Peyer's patch (tissue), 4 donors: ENCODE data around the gene PDE6B. TPM values are rescaled to one million over a fixed set of nuclear protein-coding genes. Genes with fewer than 3 reads are reported as not detected.

Source experiments
- DNase-seq, 3 donors: peaks; one replicate each; pipeline ENCODE4 v3.0.0-alpha.2; 2017 to 2019
- H3K27ac ChIP-seq, 4 donors: fragments of 200-600 bp; sonication (generic); one replicate each; pipeline ENCODE4 v1.5.1; 2016 to 2019
- H3K27me3 ChIP-seq, 2 donors: fragments of 200-600 bp; sonication (generic); one replicate each; pipeline ENCODE4 v1.5.1; 2019
- H3K36me3 ChIP-seq, 3 donors: fragments of 200-600 bp; sonication (generic); one replicate each; pipeline ENCODE4 v1.5.1; 2016 to 2019
- H3K4me1 ChIP-seq, 4 donors: fragments of 200-600 bp; sonication (generic); one replicate each; pipeline ENCODE4 v1.5.1; 2016 to 2019
- H3K4me3 ChIP-seq, 4 donors: fragments of 200-600 bp; sonication (generic); 1 replicate in 3 of 4; 2 replicates in 1 of 4; pipeline ENCODE4 v1.5.1; 2016 to 2019; ENCODE audit warnings: mild to moderate bottlenecking in 1 of 4
- H3K9me3 ChIP-seq, 4 donors: fragments of 200-600 bp; sonication (generic); one replicate each; pipeline ENCODE4 v1.5.1; 2016 to 2019; ENCODE audit warnings: mild to moderate bottlenecking in 1 of 4
- CTCF ChIP-seq, 6 experiments: fragments of 450-650 bp in 4 of 6; fragments of 200-600 bp in 2 of 6; sonication (generic) in 1 of 6; IDR thresholded peaks; one replicate each; pipeline ENCODE4 v1.5.1; 2017 to 2019; ENCODE audit warnings: antibody characterized with exemption in 6 of 6, mild to moderate bottlenecking in 3 of 6, moderate library complexity in 1 of 6
- POLR2A ChIP-seq, 2 donors: fragments of 450-650 bp; IDR thresholded peaks; one replicate each; pipeline ENCODE4 v1.5.1; 2017; ENCODE audit warnings: antibody characterized with exemption in 2 of 2, mild to moderate bottlenecking in 2 of 2, moderate library complexity in 2 of 2
- total RNA-seq, 4 donors: library from RNA; depleted of rRNA; stranded (reverse); fragments of >200 nt; gene quantifications; one replicate each; pipeline ENCODE4 v1.1.0, GENCODE V29; 2016

PDE6B gene
- total RNA-seq, 4 donors from 2014 or later: 0.27 to 1.8 (median 1.4) TPM; not detected in 1

GRCh38 chr4:682490-683172, 57.3 kb downstream of the PDE6B start:
- TF ChIP-seq POLR2A (IDR thresholded peaks at IDR 0.05) (no peak), CTCF (IDR thresholded peaks at IDR 0.05) (peak in 1 of 6 experiments; percentile 23)

GRCh38 chr4:683247-683897, 58.0 kb downstream of the PDE6B start:
- H3K27me3 ChIP-seq: no peaks in the 10 kb centered on the region
- TF ChIP-seq POLR2A (IDR thresholded peaks at IDR 0.05): no peak
- no peak for TF ChIP-seq CTCF (IDR thresholded peaks at IDR 0.05)
- peaks cover 8 to 57% (median 16%) of the 10 kb centered on the region in 4 donors for H3K4me1 ChIP-seq
- H3K27ac ChIP-seq: no peak overlapping the region
- no peak overlapping the region for H3K4me3 ChIP-seq
- H3K9me3 ChIP-seq: no peaks in the 10 kb centered on the region
- peak in 1 of 3 donors; percentile 47 for DNase-seq
- no peaks in the 10 kb centered on the region for H3K36me3 ChIP-seq

More at GRCh38 chr4:682490-683172, 57.3 kb downstream of the PDE6B start:
- Histone ChIP-seq H3K4me1 (peaks cover 7 to 57% (median 16%) of the 10 kb centered on the region in 4 donors), H3K27ac (peak overlapping the region in 1 of 4 donors; percentile 49), H3K36me3 (no peaks in the 10 kb centered on the region), H3K9me3 (no peaks in the 10 kb centered on the region), H3K27me3 (no peaks in the 10 kb centered on the region), H3K4me3 (peak overlapping the region in 2 of 4 donors; percentile 50 to 55)
- DNase-seq: peak in 1 of 3 donors; percentile 60

GRCh38 chr4:683982-684622, 58.7 kb downstream of the PDE6B start:
- no peaks in the 10 kb centered on the region for H3K36me3 ChIP-seq
- DNase-seq: peak in 2 of 3 donors; percentile 80 to 82
- H3K4me1 ChIP-seq: peaks cover 8 to 61% (median 16%) of the 10 kb centered on the region in 4 donors
- no peaks in the 10 kb centered on the region for H3K9me3 ChIP-seq
- H3K4me3 ChIP-seq: no peak overlapping the region
- TF ChIP-seq POLR2A (IDR thresholded peaks at IDR 0.05) (no peak), CTCF (IDR thresholded peaks at IDR 0.05) (peak; percentile 11 to 80 (median 66))
- H3K27ac ChIP-seq: no peak overlapping the region
- H3K27me3 ChIP-seq: no peaks in the 10 kb centered on the region

GRCh38 chr4:684623-685327, 59.4 kb downstream of the PDE6B start:
- Histone ChIP-seq H3K27ac (no peak overlapping the region), H3K4me1 (peaks cover 13 to 66% (median 16%) of the 10 kb centered on the region in 4 donors), H3K36me3 (no peaks in the 10 kb centered on the region), H3K27me3 (no peaks in the 10 kb centered on the region), H3K4me3 (no peak overlapping the region), H3K9me3 (no peaks in the 10 kb centered on the region)
- no peak for TF ChIP-seq CTCF (IDR thresholded peaks at IDR 0.05)
- TF ChIP-seq POLR2A (IDR thresholded peaks at IDR 0.05): no peak
- DNase-seq: peak in 1 of 3 donors; percentile 46

- H3K4me3 ChIP-seq: no peak overlapping the region
- no peaks in the 10 kb centered on the region for H3K36me3 ChIP-seq
- no peak for TF ChIP-seq CTCF (IDR thresholded peaks at IDR 0.05)
- no peak for TF ChIP-seq POLR2A (IDR thresholded peaks at IDR 0.05)
- no peak overlapping the region for H3K27ac ChIP-seq
- no peaks in the 10 kb centered on the region for H3K9me3 ChIP-seq
- H3K27me3 ChIP-seq: no peaks in the 10 kb centered on the region
- H3K4me1 ChIP-seq: peaks cover 6 to 61% (median 17%) of the 10 kb centered on the region in 4 donors
- no peak for DNase-seq
These were observed 60.5 kb downstream of the PDE6B start for GRCh38 chr4:685679-686412.
